Fibroblast of lung (primary cell): Measurements from ENCODE around the gene TRAF6. TPM values are rescaled to one million over a fixed set of nuclear protein-coding genes. Genes with fewer than 3 reads are reported as not detected.

Source experiments
- DNase-seq, 2 donors: peaks; one replicate each; pipeline versions ENCODE4 v3.0.0 to v3.0.0-alpha.2; 2010; ENCODE audit warnings: low read depth in 2 of 2
- H2AFZ ChIP-seq: 2 replicates; pipeline ENCODE4 v1.5.1; 2012; ENCODE audit warnings: low read length, control low read depth, inconsistent platforms
- H3K27ac ChIP-seq: 2 replicates; pipeline ENCODE4 v1.5.1; 2011; ENCODE audit warnings: low read length, control low read depth; ENCODE audit not compliant: insufficient read depth
- H3K27me3 ChIP-seq: 2 replicates; pipeline ENCODE4 v1.5.1; 2011; ENCODE audit warnings: mild to moderate bottlenecking, low read length; ENCODE audit not compliant: control insufficient read depth, insufficient read depth
- H3K36me3 ChIP-seq: 2 replicates; pipeline ENCODE4 v1.5.1; 2011; ENCODE audit warnings: low read length; ENCODE audit not compliant: control insufficient read depth, insufficient read depth
- H3K4me1 ChIP-seq: 2 replicates; pipeline ENCODE4 v1.5.1; 2011; ENCODE audit warnings: low read length; ENCODE audit not compliant: control insufficient read depth, insufficient read depth; ENCODE audit errors: extremely low read depth
- H3K4me2 ChIP-seq: 2 replicates; pipeline ENCODE4 v1.5.1; 2011; ENCODE audit warnings: low read length, control low read depth; ENCODE audit not compliant: insufficient read depth; ENCODE audit errors: extremely low read depth
- H3K4me3 ChIP-seq, 4 experiments: fragments of 200-600 bp in 1 of 4; sonication (generic) in 1 of 4; replicated peaks in 1 of 4; 2 replicates each; pipeline ENCODE4 v1.5.1; 2011 to 2016; ENCODE audit warnings: low read length in 4 of 4, low read depth in 3 of 4, mild to moderate bottlenecking in 3 of 4, control low read depth in 2 of 4, inconsistent platforms in 1 of 4, mixed read lengths in 1 of 4; ENCODE audit not compliant: insufficient read depth in 1 of 4; ENCODE audit errors: control extremely low read depth in 1 of 4
- H3K79me2 ChIP-seq: 2 replicates; pipeline ENCODE4 v1.5.1; 2012; ENCODE audit warnings: mild to moderate bottlenecking, low read length, inconsistent platforms; ENCODE audit not compliant: control insufficient read depth, insufficient read depth
- H3K9ac ChIP-seq: 2 replicates; pipeline ENCODE4 v1.5.1; 2011; ENCODE audit warnings: mild to moderate bottlenecking, low read length, control low read depth; ENCODE audit not compliant: insufficient read depth
- H3K9me3 ChIP-seq: 2 replicates; pipeline ENCODE4 v1.5.1; 2012; ENCODE audit warnings: low read depth, low read length; ENCODE audit not compliant: control insufficient read depth, insufficient read depth
- H4K20me1 ChIP-seq: 2 replicates; pipeline ENCODE4 v1.5.1; 2011; ENCODE audit warnings: low read length; ENCODE audit not compliant: control insufficient read depth, insufficient read depth; ENCODE audit errors: extremely low read depth
- CTCF ChIP-seq, 2 donors: IDR thresholded peaks in 1 of 2; conservative IDR thresholded peaks in 1 of 2; 1 replicate in 1 of 2; 2 replicates in 1 of 2; pipeline ENCODE4 v1.5.1; 2011 to 2012; ENCODE audit warnings: low read length in 2 of 2, control low read depth in 1 of 2, inconsistent platforms in 1 of 2, low read depth in 1 of 2, mild to moderate bottlenecking in 1 of 2
- EZH2 ChIP-seq: IDR thresholded peaks from 2 replicates; pipeline ENCODE4 v1.5.1; 2012; ENCODE audit warnings: low read length, control low read depth, mild to moderate bottlenecking; ENCODE audit errors: missing control alignments
- polyA plus RNA-seq, 2 donors: library from polyadenylated mRNA; depleted of rRNA in 1 of 2; stranded (reverse) in 1 of 2; unstranded in 1 of 2; fragments of >200 nt; gene quantifications; 2 replicates each; pipeline ENCODE4 v1.2.1, GENCODE V29; 2011 to 2012; ENCODE audit warnings: missing spikeins in 1 of 2
- total RNA-seq: library from RNA; depleted of rRNA; stranded (reverse); fragments of >200 nt; gene quantifications from 2 replicates; pipeline ENCODE4 v1.2.1, GENCODE V29; 2014

Gene TRAF6
- total and polyA plus RNA-seq, 2 donors (not counting 1 experiment from before 2014, with no cell fraction given) = 6.6 to 9.0 TPM

GRCh38 chr11:36498721-36499120 is 11.4 kb downstream of the TRAF6 start:
- Histone ChIP-seq H4K20me1 (no peaks in the 10 kb centered on the region), H3K27ac (no peak overlapping the region), H3K36me3 (peaks cover 2% of the 10 kb centered on the region), H3K9ac (no peak overlapping the region), H2AFZ (no peak overlapping the region), H3K4me2 (no peak overlapping the region), H3K4me1 (peaks cover 7% of the 10 kb centered on the region), H3K4me3 (no peak overlapping the region), H3K27me3 (no peaks in the 10 kb centered on the region), H3K9me3 (no peaks in the 10 kb centered on the region), H3K79me2 (peaks cover 12% of the 10 kb centered on the region)
- DNase-seq = no peak
- no peak for TF ChIP-seq EZH2
- TF ChIP-seq CTCF (conservative IDR thresholded peaks at IDR 0.05 in 1 of 2, IDR thresholded peaks at IDR 0.05 in 1 of 2; ENCODE audit: low read depth in 1 of 2, low read length in 2 of 2) = no peak

- Histone ChIP-seq H3K27ac (no peak overlapping the region), H3K9ac (no peak overlapping the region), H4K20me1 (no peaks in the 10 kb centered on the region), H3K4me3 (no peak overlapping the region), H3K4me1 (no peaks in the 10 kb centered on the region), H3K9me3 (no peaks in the 10 kb centered on the region), H3K79me2 (no peaks in the 10 kb centered on the region), H3K36me3 (peaks cover 7% of the 10 kb centered on the region), H2AFZ (no peak overlapping the region), H3K27me3 (no peaks in the 10 kb centered on the region), H3K4me2 (no peak overlapping the region)
- TF ChIP-seq EZH2 (no peak), CTCF (conservative IDR thresholded peaks at IDR 0.05 in 1 of 2, IDR thresholded peaks at IDR 0.05 in 1 of 2; ENCODE audit: low read depth in 1 of 2, low read length in 2 of 2) (no peak)
- no peak for DNase-seq
Measured at GRCh38 chr11:36493332-36493731, 16.7 kb downstream of the TRAF6 start.

GRCh38 chr11:36492724-36493304 is 17.3 kb downstream of the TRAF6 start:
- Histone ChIP-seq H3K4me2 (no peak overlapping the region), H3K27me3 (no peaks in the 10 kb centered on the region), H3K4me1 (no peaks in the 10 kb centered on the region), H3K4me3 (no peak overlapping the region), H3K27ac (no peak overlapping the region), H4K20me1 (no peaks in the 10 kb centered on the region), H2AFZ (no peak overlapping the region), H3K36me3 (peaks cover 5% of the 10 kb centered on the region), H3K79me2 (no peaks in the 10 kb centered on the region), H3K9me3 (no peaks in the 10 kb centered on the region), H3K9ac (no peak overlapping the region)
- TF ChIP-seq CTCF (conservative IDR thresholded peaks at IDR 0.05 in 1 of 2, IDR thresholded peaks at IDR 0.05 in 1 of 2; ENCODE audit: low read depth in 1 of 2, low read length in 2 of 2) = peak; percentile 74 to 80
- TF ChIP-seq EZH2 = no peak
- DNase-seq = peak; percentile 43 to 72
